Fibroblast of lung (primary cell): ENCODE results near the gene PCSK6. TPM values are rescaled to one million over a fixed set of nuclear protein-coding genes. Genes with fewer than 3 reads are reported as not detected.

Experiments
- DNase-seq, 2 donors: peaks; one replicate each; pipeline versions ENCODE4 v3.0.0 to v3.0.0-alpha.2; 2010; ENCODE audit warnings: low read depth in 2 of 2
- H2AFZ ChIP-seq: 2 replicates; pipeline ENCODE4 v1.5.1; 2012; ENCODE audit warnings: low read length, control low read depth, inconsistent platforms
- H3K27ac ChIP-seq: 2 replicates; pipeline ENCODE4 v1.5.1; 2011; ENCODE audit warnings: low read length, control low read depth; ENCODE audit not compliant: insufficient read depth
- H3K27me3 ChIP-seq: 2 replicates; pipeline ENCODE4 v1.5.1; 2011; ENCODE audit warnings: mild to moderate bottlenecking, low read length; ENCODE audit not compliant: control insufficient read depth, insufficient read depth
- H3K36me3 ChIP-seq: 2 replicates; pipeline ENCODE4 v1.5.1; 2011; ENCODE audit warnings: low read length; ENCODE audit not compliant: control insufficient read depth, insufficient read depth
- H3K4me1 ChIP-seq: 2 replicates; pipeline ENCODE4 v1.5.1; 2011; ENCODE audit warnings: low read length; ENCODE audit not compliant: control insufficient read depth, insufficient read depth; ENCODE audit errors: extremely low read depth
- H3K4me2 ChIP-seq: 2 replicates; pipeline ENCODE4 v1.5.1; 2011; ENCODE audit warnings: low read length, control low read depth; ENCODE audit not compliant: insufficient read depth; ENCODE audit errors: extremely low read depth
- H3K4me3 ChIP-seq, 4 experiments: fragments of 200-600 bp in 1 of 4; sonication (generic) in 1 of 4; replicated peaks in 1 of 4; 2 replicates each; pipeline ENCODE4 v1.5.1; 2011 to 2016; ENCODE audit warnings: low read length in 4 of 4, low read depth in 3 of 4, mild to moderate bottlenecking in 3 of 4, control low read depth in 2 of 4, inconsistent platforms in 1 of 4, mixed read lengths in 1 of 4; ENCODE audit not compliant: insufficient read depth in 1 of 4; ENCODE audit errors: control extremely low read depth in 1 of 4
- H3K79me2 ChIP-seq: 2 replicates; pipeline ENCODE4 v1.5.1; 2012; ENCODE audit warnings: mild to moderate bottlenecking, low read length, inconsistent platforms; ENCODE audit not compliant: control insufficient read depth, insufficient read depth
- H3K9ac ChIP-seq: 2 replicates; pipeline ENCODE4 v1.5.1; 2011; ENCODE audit warnings: mild to moderate bottlenecking, low read length, control low read depth; ENCODE audit not compliant: insufficient read depth
- H3K9me3 ChIP-seq: 2 replicates; pipeline ENCODE4 v1.5.1; 2012; ENCODE audit warnings: low read depth, low read length; ENCODE audit not compliant: control insufficient read depth, insufficient read depth
- H4K20me1 ChIP-seq: 2 replicates; pipeline ENCODE4 v1.5.1; 2011; ENCODE audit warnings: low read length; ENCODE audit not compliant: control insufficient read depth, insufficient read depth; ENCODE audit errors: extremely low read depth
- EZH2 ChIP-seq: IDR thresholded peaks from 2 replicates; pipeline ENCODE4 v1.5.1; 2012; ENCODE audit warnings: low read length, control low read depth, mild to moderate bottlenecking; ENCODE audit errors: missing control alignments
- polyA plus RNA-seq, 2 donors: library from polyadenylated mRNA; depleted of rRNA in 1 of 2; stranded (reverse) in 1 of 2; unstranded in 1 of 2; fragments of >200 nt; gene quantifications; 2 replicates each; pipeline ENCODE4 v1.2.1, GENCODE V29; 2011 to 2012; ENCODE audit warnings: missing spikeins in 1 of 2
- total RNA-seq: library from RNA; depleted of rRNA; stranded (reverse); fragments of >200 nt; gene quantifications from 2 replicates; pipeline ENCODE4 v1.2.1, GENCODE V29; 2014
- TF ChIP-seq, protein P1 (sequence below), 2 donors: IDR thresholded peaks in 1 of 2; conservative IDR thresholded peaks in 1 of 2; 1 replicate in 1 of 2; 2 replicates in 1 of 2; pipeline ENCODE4 v1.5.1; 2011 to 2012; ENCODE audit warnings: low read length in 2 of 2, control low read depth in 1 of 2, inconsistent platforms in 1 of 2, low read depth in 1 of 2, mild to moderate bottlenecking in 1 of 2

The PCSK6 gene
- total and polyA plus RNA-seq, 2 donors (not counting 1 experiment from before 2014, with no cell fraction given): 0.02 to 0.83 TPM

DNA sequence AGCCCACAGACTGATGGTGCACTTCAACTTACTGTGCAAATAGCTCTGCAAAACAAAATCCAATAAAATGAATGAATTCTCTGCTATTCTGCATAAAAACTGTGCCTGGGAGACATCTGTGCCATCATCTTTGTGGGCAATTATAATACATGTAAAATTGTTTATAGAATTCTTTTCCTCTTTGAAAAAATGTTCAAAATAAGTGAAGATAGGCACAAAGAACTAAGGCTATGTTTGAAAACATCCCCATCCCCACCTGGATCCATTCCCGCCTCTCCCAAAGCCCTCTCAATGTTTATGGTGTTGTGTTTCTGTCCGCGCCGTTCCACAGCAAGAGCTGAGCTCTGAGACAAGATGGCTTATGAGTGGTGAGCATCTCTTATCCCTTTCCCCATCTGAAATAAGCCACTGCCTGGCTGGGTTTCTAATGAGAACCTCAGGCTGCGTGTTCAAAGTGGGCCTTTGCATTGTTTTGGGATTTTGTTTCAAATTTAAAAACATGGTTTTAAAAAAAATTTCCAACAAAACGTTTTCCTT lies 172.1 kb downstream of the PCSK6 start:
- no peak for DNase-seq
- Histone ChIP-seq H3K4me1 (no peaks in the 10 kb centered on the region), H3K27ac (no peak overlapping the region), H3K4me2 (no peak overlapping the region), H3K79me2 (no peaks in the 10 kb centered on the region), H3K4me3 (no peak overlapping the region), H4K20me1 (no peaks in the 10 kb centered on the region), H3K27me3 (peaks cover 4% of the 10 kb centered on the region), H3K9me3 (no peaks in the 10 kb centered on the region), H3K36me3 (no peaks in the 10 kb centered on the region), H2AFZ (no peak overlapping the region), H3K9ac (no peak overlapping the region)
- TF ChIP-seq, protein P1, sequence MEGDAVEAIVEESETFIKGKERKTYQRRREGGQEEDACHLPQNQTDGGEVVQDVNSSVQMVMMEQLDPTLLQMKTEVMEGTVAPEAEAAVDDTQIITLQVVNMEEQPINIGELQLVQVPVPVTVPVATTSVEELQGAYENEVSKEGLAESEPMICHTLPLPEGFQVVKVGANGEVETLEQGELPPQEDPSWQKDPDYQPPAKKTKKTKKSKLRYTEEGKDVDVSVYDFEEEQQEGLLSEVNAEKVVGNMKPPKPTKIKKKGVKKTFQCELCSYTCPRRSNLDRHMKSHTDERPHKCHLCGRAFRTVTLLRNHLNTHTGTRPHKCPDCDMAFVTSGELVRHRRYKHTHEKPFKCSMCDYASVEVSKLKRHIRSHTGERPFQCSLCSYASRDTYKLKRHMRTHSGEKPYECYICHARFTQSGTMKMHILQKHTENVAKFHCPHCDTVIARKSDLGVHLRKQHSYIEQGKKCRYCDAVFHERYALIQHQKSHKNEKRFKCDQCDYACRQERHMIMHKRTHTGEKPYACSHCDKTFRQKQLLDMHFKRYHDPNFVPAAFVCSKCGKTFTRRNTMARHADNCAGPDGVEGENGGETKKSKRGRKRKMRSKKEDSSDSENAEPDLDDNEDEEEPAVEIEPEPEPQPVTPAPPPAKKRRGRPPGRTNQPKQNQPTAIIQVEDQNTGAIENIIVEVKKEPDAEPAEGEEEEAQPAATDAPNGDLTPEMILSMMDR (conservative IDR thresholded peaks at IDR 0.05 in 1 of 2, IDR thresholded peaks at IDR 0.05 in 1 of 2; ENCODE audit: low read depth in 1 of 2, low read length in 2 of 2): no peak
- TF ChIP-seq EZH2: no peak

DNA sequence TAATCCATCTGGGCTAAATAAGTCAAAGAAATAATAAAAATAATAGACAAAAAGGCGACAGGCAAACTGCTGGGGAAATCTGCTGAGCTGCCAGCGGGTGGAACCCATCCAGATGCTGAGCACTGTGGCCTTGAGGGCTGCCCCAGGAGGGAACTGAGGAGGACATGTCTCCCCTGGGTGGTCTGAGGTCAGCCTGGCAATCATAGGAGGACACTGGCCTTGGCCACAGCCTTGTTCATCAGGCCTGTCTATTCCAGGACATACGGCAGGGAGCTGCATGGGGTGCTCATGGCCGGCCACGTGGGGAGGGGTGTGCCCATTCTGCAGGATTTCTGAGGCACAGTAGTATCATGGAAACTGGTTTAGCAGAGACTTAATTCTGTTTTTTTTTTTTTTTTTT lies 173.0 kb downstream of the PCSK6 start:
- no peak overlapping the region for H3K4me2 ChIP-seq
- H4K20me1 ChIP-seq: no peaks in the 10 kb centered on the region
- no peak overlapping the region for H3K4me3 ChIP-seq
- H3K27ac ChIP-seq: no peak overlapping the region
- H3K79me2 ChIP-seq: no peaks in the 10 kb centered on the region
- H3K36me3 ChIP-seq: no peaks in the 10 kb centered on the region
- no peak for DNase-seq
- no peaks in the 10 kb centered on the region for H3K4me1 ChIP-seq
- H3K27me3 ChIP-seq: peaks cover 4% of the 10 kb centered on the region
- H2AFZ ChIP-seq: no peak overlapping the region
- no peaks in the 10 kb centered on the region for H3K9me3 ChIP-seq
- no peak for TF ChIP-seq EZH2
- TF ChIP-seq, protein P1 (conservative IDR thresholded peaks at IDR 0.05 in 1 of 2, IDR thresholded peaks at IDR 0.05 in 1 of 2; ENCODE audit: low read depth in 1 of 2, low read length in 2 of 2): no peak
- no peak overlapping the region for H3K9ac ChIP-seq

DNA sequence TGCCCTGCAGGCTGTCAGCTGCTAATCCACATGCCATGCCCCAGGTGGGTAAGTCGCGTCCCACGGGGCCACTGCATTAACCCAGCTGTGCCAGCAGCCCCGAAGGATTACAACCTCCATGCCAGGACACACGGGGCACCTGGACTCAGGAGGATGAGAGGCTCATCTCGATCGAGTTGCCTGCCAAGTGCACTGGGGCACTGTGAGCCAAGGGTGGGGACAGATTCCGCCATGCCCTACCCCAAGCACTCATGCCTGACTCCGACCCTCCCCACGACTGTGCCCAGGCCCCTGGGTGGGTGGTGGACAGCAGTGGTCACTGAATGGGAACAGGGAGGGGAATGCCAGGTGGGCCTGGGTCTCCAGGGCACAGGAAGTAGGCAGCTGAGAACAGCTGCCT lies 173.8 kb downstream of the PCSK6 start:
- H3K9ac ChIP-seq: no peak overlapping the region
- TF ChIP-seq EZH2: no peak
- TF ChIP-seq, protein P1 (conservative IDR thresholded peaks at IDR 0.05 in 1 of 2, IDR thresholded peaks at IDR 0.05 in 1 of 2; ENCODE audit: low read depth in 1 of 2, low read length in 2 of 2): no peak
- no peak overlapping the region for H3K4me2 ChIP-seq
- no peak for DNase-seq
- H3K27me3 ChIP-seq: peaks cover 4% of the 10 kb centered on the region
- no peaks in the 10 kb centered on the region for H4K20me1 ChIP-seq
- no peaks in the 10 kb centered on the region for H3K36me3 ChIP-seq
- no peak overlapping the region for H2AFZ ChIP-seq
- no peaks in the 10 kb centered on the region for H3K79me2 ChIP-seq
- H3K4me3 ChIP-seq: no peak overlapping the region
- H3K27ac ChIP-seq: no peak overlapping the region
- no peaks in the 10 kb centered on the region for H3K9me3 ChIP-seq
- H3K4me1 ChIP-seq: no peaks in the 10 kb centered on the region
